ENCODE data around the gene MRPL44. TPM values are rescaled to one million over a fixed set of nuclear protein-coding genes. Genes with fewer than 3 reads are reported as not detected.

Gene MRPL44
- 10 to 100 TPM; 37.5 to 39.7 TPM for total RNA-seq

GRCh38 chr2:223957092-223957851 is at the start of gene MRPL44:
TSS of gene MRPL44 (plus strand) at chr2:223957463. CDS start at chr2:223957473, 10 bp downstream.
- H3K4me3 Mint-ChIP-seq = peak within 1 kb of the TSS; percentile 94
- POLR2A ChIA-PET = interaction anchor here (0.6 kb wide), 1 partner anchor 196 kb away, joined by 3 read pairs; no protein-coding TSS in a partner anchor
- peak within 1 kb of the TSS; percentile 92 for H3K27ac Mint-ChIP-seq
- DNase-seq = peak; percentile 98
- peaks cover 74% of the 10 kb centered on the region for H3K4me1 Mint-ChIP-seq
- CTCF ChIA-PET = interaction anchor here (1.0 to 1.8 kb wide), 4 partner anchors 11 to 16 kb away, joined by 3 to 18 read pairs (median 3); no protein-coding TSS in a partner anchor
- no peaks in the 10 kb centered on the region for H3K9me3 Mint-ChIP-seq (ENCODE audit: low read depth)
- peaks cover 29% of the 10 kb centered on the region for H3K36me3 Mint-ChIP-seq (ENCODE audit: low read depth)
- ATAC-seq = peak; percentile 97
- intact Hi-C loops (cut with DNase I, micrococcal nuclease) = loop anchor here (1.0 to 5.0 kb wide), 10 partner anchors 12 to 630 kb away; partner anchors contain the start of genes CUL3 (in 2 of the 2), WDFY1 (in 2 of the 2), AP1S3 (in 1 of the 2) and SERPINE2 (in 1 of the 2)
- no peaks in the 10 kb centered on the region for H3K27me3 Mint-ChIP-seq

- ChIA-PET POLR2A (no interaction called here), CTCF (interaction anchor here (0.6 to 0.8 kb wide), 3 partner anchors 10 to 742 kb away, joined by 3 read pairs; no protein-coding TSS in a partner anchor)
- Mint-ChIP-seq H3K27ac (peak overlapping the region; percentile 1), H3K36me3 (ENCODE audit: low read depth) (peaks cover 13% of the 10 kb centered on the region), H3K4me1 (peaks cover 3% of the 10 kb centered on the region), H3K9me3 (ENCODE audit: low read depth) (no peaks in the 10 kb centered on the region), H3K27me3 (no peaks in the 10 kb centered on the region), H3K4me3 (no peak overlapping the region)
- intact Hi-C loops (cut with DNase I, micrococcal nuclease) = no loop called here
- no peak for DNase-seq
- ATAC-seq = no peak
Measured at GRCh38 chr2:223908304-223908998, 48.8 kb upstream of the MRPL44 start.

- Mint-ChIP-seq H3K27ac (no peak overlapping the region), H3K4me1 (peaks cover 3% of the 10 kb centered on the region), H3K4me3 (no peak overlapping the region), H3K36me3 (ENCODE audit: low read depth) (peaks cover 10% of the 10 kb centered on the region), H3K27me3 (no peaks in the 10 kb centered on the region), H3K9me3 (ENCODE audit: low read depth) (no peaks in the 10 kb centered on the region)
- DNase-seq (no peak), ATAC-seq (no peak)
- ChIA-PET POLR2A (no interaction called here), CTCF (interaction anchor here (0.6 to 0.8 kb wide), 2 partner anchors 12 to 741 kb away, joined by 3 read pairs; no protein-coding TSS in a partner anchor)
- intact Hi-C loops (cut with DNase I, micrococcal nuclease) = no loop called here
Measured at GRCh38 chr2:223909001-223909741, 48.1 kb upstream of the MRPL44 start.

GRCh38 chr2:223914324-223914723 is 42.9 kb upstream of the MRPL44 start:
- peaks cover 33% of the 10 kb centered on the region for H3K36me3 Mint-ChIP-seq (ENCODE audit: low read depth)
- no peak overlapping the region for H3K27ac Mint-ChIP-seq
- intact Hi-C loops (cut with DNase I, micrococcal nuclease) = no loop called here
- no peaks in the 10 kb centered on the region for H3K9me3 Mint-ChIP-seq (ENCODE audit: low read depth)
- ATAC-seq (no peak), DNase-seq (no peak)
- H3K27me3 Mint-ChIP-seq = no peaks in the 10 kb centered on the region
- no peak overlapping the region for H3K4me3 Mint-ChIP-seq
- ChIA-PET POLR2A (interaction anchor here (0.6 kb wide), 1 partner anchor 267 kb away, joined by 3 read pairs; no protein-coding TSS in a partner anchor), CTCF (interaction anchor here (0.6 to 1.3 kb wide), 2 partner anchors 13 to 87 kb away, joined by 4 to 5 read pairs; no protein-coding TSS in a partner anchor)
- H3K4me1 Mint-ChIP-seq = peaks cover 4% of the 10 kb centered on the region

GRCh38 chr2:223915071-223915470 is 42.2 kb upstream of the MRPL44 start:
- no peaks in the 10 kb centered on the region for H3K27me3 Mint-ChIP-seq
- POLR2A ChIA-PET = no interaction called here
- ATAC-seq (no peak), DNase-seq (no peak)
- CTCF ChIA-PET = interaction anchor here (1.1 kb wide), 1 partner anchor 12 kb away, joined by 3 read pairs; no protein-coding TSS in a partner anchor
- H3K36me3 Mint-ChIP-seq (ENCODE audit: low read depth) = peaks cover 33% of the 10 kb centered on the region
- H3K4me1 Mint-ChIP-seq = peaks cover 4% of the 10 kb centered on the region
- H3K27ac Mint-ChIP-seq = no peak overlapping the region
- no peaks in the 10 kb centered on the region for H3K9me3 Mint-ChIP-seq (ENCODE audit: low read depth)
- intact Hi-C loops (cut with DNase I, micrococcal nuclease) = no loop called here
- H3K4me3 Mint-ChIP-seq = no peak overlapping the region

- peaks cover 33% of the 10 kb centered on the region for H3K36me3 Mint-ChIP-seq (ENCODE audit: low read depth)
- ChIA-PET POLR2A (no interaction called here), CTCF (no interaction called here)
- no peaks in the 10 kb centered on the region for H3K27me3 Mint-ChIP-seq
- no peaks in the 10 kb centered on the region for H3K9me3 Mint-ChIP-seq (ENCODE audit: low read depth)
- H3K27ac Mint-ChIP-seq = no peak overlapping the region
- H3K4me1 Mint-ChIP-seq = peaks cover 9% of the 10 kb centered on the region
- ATAC-seq (no peak), DNase-seq (no peak)
- no peak overlapping the region for H3K4me3 Mint-ChIP-seq
- intact Hi-C loops (cut with DNase I, micrococcal nuclease) = no loop called here
Measured at GRCh38 chr2:223916181-223916920, 40.9 kb upstream of the MRPL44 start.

GRCh38 chr2:223918671-223919134 is 38.6 kb upstream of the MRPL44 start:
- Mint-ChIP-seq H3K27ac (no peak overlapping the region), H3K36me3 (ENCODE audit: low read depth) (peaks cover 26% of the 10 kb centered on the region), H3K9me3 (ENCODE audit: low read depth) (no peaks in the 10 kb centered on the region), H3K4me1 (peaks cover 21% of the 10 kb centered on the region), H3K4me3 (no peak overlapping the region), H3K27me3 (no peaks in the 10 kb centered on the region)
- ATAC-seq (no peak), DNase-seq (no peak)
- CTCF ChIA-PET = interaction anchor here (1.0 kb wide), 1 partner anchor 11 kb away, joined by 3 read pairs; no protein-coding TSS in a partner anchor
- POLR2A ChIA-PET = no interaction called here
- intact Hi-C loops (cut with DNase I, micrococcal nuclease) = no loop called here

GRCh38 chr2:223920109-223920508 is 37.2 kb upstream of the MRPL44 start:
- Mint-ChIP-seq H3K4me1 (peaks cover 20% of the 10 kb centered on the region), H3K27me3 (no peaks in the 10 kb centered on the region), H3K36me3 (ENCODE audit: low read depth) (peaks cover 23% of the 10 kb centered on the region), H3K27ac (no peak overlapping the region), H3K4me3 (no peak overlapping the region), H3K9me3 (ENCODE audit: low read depth) (no peaks in the 10 kb centered on the region)
- ATAC-seq (no peak), DNase-seq (no peak)
- intact Hi-C loops (cut with DNase I, micrococcal nuclease) = no loop called here
- POLR2A ChIA-PET = no interaction called here
- CTCF ChIA-PET = interaction anchor here (0.7 kb wide), 1 partner anchor 22 kb away, joined by 4 read pairs; no protein-coding TSS in a partner anchor

GRCh38 chr2:223921204-223921603 is 36.1 kb upstream of the MRPL44 start:
- CTCF ChIA-PET = no interaction called here
- H3K27ac Mint-ChIP-seq = no peak overlapping the region

GRCh38 chr2:223922308-223922707 is 35.0 kb upstream of the MRPL44 start:
- H3K4me1 Mint-ChIP-seq = peaks cover 21% of the 10 kb centered on the region
- no peaks in the 10 kb centered on the region for H3K27me3 Mint-ChIP-seq
- no peak overlapping the region for H3K27ac Mint-ChIP-seq
- CTCF ChIA-PET = no interaction called here
- DNase-seq = no peak
- peaks cover 18% of the 10 kb centered on the region for H3K36me3 Mint-ChIP-seq (ENCODE audit: low read depth)
- H3K4me3 Mint-ChIP-seq = no peak overlapping the region
- ATAC-seq = peak; percentile 42
- H3K9me3 Mint-ChIP-seq (ENCODE audit: low read depth) = no peaks in the 10 kb centered on the region
- POLR2A ChIA-PET = no interaction called here
- intact Hi-C loops (cut with DNase I, micrococcal nuclease) = no loop called here

More at GRCh38 chr2:223921204-223921603, 36.1 kb upstream of the MRPL44 start:
- intact Hi-C loops (cut with DNase I, micrococcal nuclease) = no loop called here
- Mint-ChIP-seq H3K36me3 (ENCODE audit: low read depth) (peaks cover 23% of the 10 kb centered on the region), H3K4me1 (peaks cover 21% of the 10 kb centered on the region), H3K4me3 (no peak overlapping the region), H3K27me3 (no peaks in the 10 kb centered on the region), H3K9me3 (ENCODE audit: low read depth) (no peaks in the 10 kb centered on the region)
- no peak for DNase-seq
- POLR2A ChIA-PET = no interaction called here
- ATAC-seq = no peak
